K562 (cell line): ENCODE results near the gene APIP. TPM values are rescaled to one million over a fixed set of nuclear protein-coding genes. Genes with fewer than 3 reads are reported as not detected.

Source experiments
- ATAC-seq: fragments of 200-7000 bp; cut with Tn5 transposase; 3 replicates; pipeline ENCODE4 v1.9.1; 2020; ENCODE audit warnings: moderate library complexity
- Bru-seq: library from RNA; stranded (reverse); fragments of 400-500 nt; gene quantifications from one replicate; lab custom pipeline; 2021; lab: Mats Ljungman, UMichigan
- BruChase-seq, 2 experiments: library from RNA; stranded (reverse); fragments of 400-500 nt; gene quantifications; one replicate each; lab custom pipeline; 2021; lab: Mats Ljungman, UMichigan
- BruUV-seq: library from RNA; stranded (reverse); fragments of 400-500 nt; replicated peaks from 2 replicates; lab custom pipeline; 2021; lab: Mats Ljungman, UMichigan
- CTCF ChIA-PET: fragments of 300-600 bp; formaldehyde crosslinking; extraction: SDS; loops from one replicate; lab custom pipeline; 2021; ENCODE audit warnings: low intra/inter-chr PET ratio; lab: Yijun Ruan, JAX
- POLR2A ChIA-PET: fragments of 300-600, 350-650 bp; sonication (Branson Sonifier 250); formaldehyde crosslinking; extraction: SDS; loops from one replicate; lab custom pipeline; 2021; ENCODE audit warnings: antibody characterized with exemption, inconsistent platforms; lab: Yijun Ruan, JAX
- DNase-seq, 4 experiments: peaks; one replicate each; pipeline versions ENCODE4 v3.0.0 to v3.0.0-alpha.2; 2011 to 2018; ENCODE audit warnings: low spot score in 3 of 4, mixed read lengths in 3 of 4; ENCODE audit errors: extremely low read depth in 1 of 4
- FAIRE-seq: peaks from 2 replicates; lab custom pipeline; 2011; peaks lifted over from hg19 to GRCh38; lab: Jason Lieb, UNC
- H2AFZ ChIP-seq: 2 replicates; pipeline ENCODE4 v1.6.0; 2011; ENCODE audit warnings: low read depth, low read length, control low read depth, inconsistent platforms
- H3K27ac ChIP-seq: fragments of 200-600 bp; 3 replicates; pipeline ENCODE4 v1.8.0; 2011; ENCODE audit warnings: low read depth, mild to moderate bottlenecking, control low read depth, inconsistent platforms, low read length, moderate library complexity, mixed read lengths; ENCODE audit errors: extremely low read depth
- H3K27me3 ChIP-seq, 2 experiments: fragments of 300-600 bp in 1 of 2; 2 replicates in 1 of 2; 3 replicates in 1 of 2; pipeline versions ENCODE4 v1.6.0 to v1.8.0; 2011; ENCODE audit warnings: inconsistent platforms in 2 of 2, low read length in 2 of 2, mild to moderate bottlenecking in 1 of 2, mixed read lengths in 1 of 2, moderate library complexity in 1 of 2; ENCODE audit not compliant: control insufficient read depth in 2 of 2, insufficient read depth in 2 of 2
- H3K36me3 ChIP-seq: fragments of 300-600 bp; 3 replicates; pipeline ENCODE4 v1.8.0; 2011; ENCODE audit warnings: mild to moderate bottlenecking, low read length, inconsistent platforms; ENCODE audit not compliant: control insufficient read depth, insufficient read depth
- H3K4me1 ChIP-seq, 2 experiments: fragments of 200-600 bp in 1 of 2; replicated peaks in 1 of 2; 2 replicates in 1 of 2; 3 replicates in 1 of 2; pipeline versions ENCODE4 v1.5.1 to v1.8.0; 2011; ENCODE audit warnings: inconsistent platforms in 2 of 2, low read length in 2 of 2, mild to moderate bottlenecking in 1 of 2, mixed read lengths in 1 of 2, moderate library complexity in 1 of 2; ENCODE audit not compliant: control insufficient read depth in 2 of 2, insufficient read depth in 2 of 2
- H3K4me2 ChIP-seq: 2 replicates; pipeline ENCODE4 v1.6.1; 2011; ENCODE audit warnings: low read length, control low read depth, inconsistent platforms, mixed read lengths; ENCODE audit not compliant: insufficient read depth
- H3K4me3 ChIP-seq: fragments of 200-600 bp; sonication (generic), shearing (Covaris generic); 2 replicates; pipeline ENCODE4 v1.5.1; 2016; ENCODE audit warnings: control low read depth, inconsistent platforms
- H3K79me2 ChIP-seq: fragments of 200-600 bp; 3 replicates; pipeline ENCODE4 v1.8.0; 2011; ENCODE audit warnings: low read length, inconsistent platforms; ENCODE audit not compliant: control insufficient read depth, insufficient read depth
- H3K9ac ChIP-seq, 2 experiments: 2 replicates each; pipeline versions ENCODE4 v1.6.0 to v1.6.1; 2011; ENCODE audit warnings: low read depth in 2 of 2, low read length in 2 of 2, control low read depth in 1 of 2, inconsistent platforms in 1 of 2, mild to moderate bottlenecking in 1 of 2, mixed read lengths in 1 of 2; ENCODE audit not compliant: insufficient read depth in 1 of 2
- H3K9me1 ChIP-seq: one replicate; pipeline ENCODE4 v1.6.0; 2011; ENCODE audit warnings: inconsistent platforms, mild to moderate bottlenecking, low read length, moderate library complexity; ENCODE audit not compliant: control insufficient read depth, insufficient read depth
- H3K9me3 ChIP-seq: replicated peaks from 2 replicates; pipeline ENCODE4 v1.5.1; 2011; ENCODE audit warnings: low read depth, low read length, inconsistent platforms; ENCODE audit not compliant: control insufficient read depth, insufficient read depth
- H4K20me1 ChIP-seq: replicated peaks from 2 replicates; pipeline ENCODE4 v1.6.1; 2011; ENCODE audit warnings: low read length, inconsistent platforms, mixed read lengths; ENCODE audit not compliant: control insufficient read depth, insufficient read depth
- FOSL1 ChIP-seq: fragments of 200-800 bp; sonication (Bioruptor generic); conservative IDR thresholded peaks from 2 replicates; pipeline ENCODE4 v1.6.1; 2016; ENCODE audit warnings: missing genetic modification characterization, missing compliant biosample characterization
- GTF2A2 ChIP-seq: IDR thresholded peaks from 2 replicates; pipeline ENCODE4 v1.6.1; 2016; ENCODE audit warnings: mild to moderate bottlenecking, missing genetic modification characterization, missing compliant biosample characterization
- HNRNPK ChIP-seq: fragments of 200-400 bp; formaldehyde crosslinking; IDR thresholded peaks from one replicate; pipeline ENCODE4 v1.6.1; 2018; ENCODE audit warnings: mild to moderate bottlenecking, low read depth, low read length; ENCODE audit not compliant: poor library complexity, severe bottlenecking
- L3MBTL2 ChIP-seq: fragments of 450-650 bp; IDR thresholded peaks from 2 replicates; pipeline ENCODE4 v1.6.1; 2016; ENCODE audit warnings: mild to moderate bottlenecking, moderate library complexity
- NFYB ChIP-seq: IDR thresholded peaks from 2 replicates; pipeline ENCODE4 v1.6.1; 2011; ENCODE audit warnings: mild to moderate bottlenecking, moderate library complexity; ENCODE audit not compliant: insufficient read length; ENCODE audit errors: extremely low read depth
- RFX5 ChIP-seq: IDR thresholded peaks from 2 replicates; pipeline ENCODE4 v1.6.1; 2011; ENCODE audit warnings: low read depth, mild to moderate bottlenecking, improper control_type of control experiment, low read length
- RFX7 ChIP-seq: fragments of 250-450 bp; sonication (Bioruptor Pico); IDR thresholded peaks from 2 replicates; pipeline ENCODE4 v1.5.1; 2021; ENCODE audit warnings: mild to moderate bottlenecking
- SMAD4 ChIP-seq: fragments of 250-450 bp; sonication (Bioruptor Pico); conservative IDR thresholded peaks from 2 replicates; pipeline ENCODE4 v1.8.0; 2021; ENCODE audit warnings: inconsistent platforms, mild to moderate bottlenecking, moderate library complexity
- SP1 ChIP-seq: sonication (generic); formaldehyde crosslinking; IDR thresholded peaks from 2 replicates; pipeline ENCODE4 v1.8.1; 2022; ENCODE audit warnings: mild to moderate bottlenecking, missing genetic modification reagents
- SRF ChIP-seq, 2 experiments: fragments of 250-450, 450-650 bp in 1 of 2; sonication (Bioruptor Pico) in 1 of 2; sonication (generic) in 1 of 2; formaldehyde crosslinking; IDR thresholded peaks; 2 replicates each; pipeline versions ENCODE4 v1.5.0 to v1.5.1; 2020 to 2022; ENCODE audit warnings: mild to moderate bottlenecking in 1 of 2, missing genetic modification reagents in 1 of 2
- ZNF586 ChIP-seq: fragments of 450-650 bp; formaldehyde crosslinking; conservative IDR thresholded peaks from 2 replicates; pipeline ENCODE4 v1.4.0; 2020; ENCODE audit warnings: mild to moderate bottlenecking, moderate library complexity
- WGBS: fragments of 100-300 bp; shearing (Covaris generic); methylation state at CpG from one replicate; pipeline ENCODE4 v1.1.6; 2016; ENCODE audit warnings: low coverage, mixed read lengths; ENCODE audit not compliant: insufficient coverage; ENCODE audit errors: missing lambda C conversion rate; 5-methylcytosine and 5-hydroxymethylcytosine counted together
- in situ Hi-C: fragments of 300-500 bp; cut with MboI; formaldehyde crosslinking; loops from 4 replicates; pipeline ENCODE4 v1.15.0; 2018; ENCODE audit warnings: inconsistent platforms, mixed read lengths
- intact Hi-C: fragments of 100-400 bp; cut with micrococcal nuclease; formaldehyde crosslinking; loops from 2 replicates; pipeline ENCODE4 v1.14.2; 2022
- long read RNA-seq, 3 experiments: library from polyadenylated mRNA in 2 of 3; library from RNA in 1 of 3; unstranded in 2 of 3; stranded (forward) in 1 of 3; transcript quantifications; one replicate each; pipeline ENCODE4 v2.0.0, GENCODE V29; 2019 to 2022
- polyA minus RNA-seq, 3 experiments: library from RNA; depleted of rRNA, polyadenylated mRNA; stranded (reverse); fragments of >200 nt; gene quantifications; 2 replicates each; pipeline ENCODE4 v1.2.3, GENCODE V29; 2011
- polyA plus RNA-seq, 8 experiments: library from polyadenylated mRNA; depleted of rRNA in 4 of 8; stranded (reverse) in 5 of 8; unstranded in 3 of 8; fragments of >200 nt; fragmentation: Nextera tagmentation in 2 of 8; fragmentation: Illumina TruSeq in 1 of 8; extraction: Ambion mirVana in 2 of 8; extraction: Trizol in 1 of 8; gene quantifications; 2 replicates each; pipeline versions ENCODE4 v1.2.1 to v1.2.3, GENCODE V29; 2011 to 2014; ENCODE audit warnings: inconsistent platforms in 1 of 8, missing spikeins in 1 of 8
- total RNA-seq, 7 experiments: library from RNA; depleted of rRNA in 6 of 7; stranded (reverse); fragments of >200 nt in 6 of 7; fragmentation: Illumina TruSeq in 2 of 7; extraction: Trizol in 2 of 7; gene quantifications; 2 replicates each; pipeline versions ENCODE4 v1.2.1 to v1.2.3, GENCODE V29; 2011 to 2021; ENCODE audit warnings: low replicate concordance in 1 of 7
- TF ChIP-seq, protein P1 (sequence below), 2 experiments: IDR thresholded peaks; 2 replicates each; pipeline ENCODE4 v1.6.1; 2012; ENCODE audit warnings: improper control_type of control experiment in 2 of 2, low read depth in 2 of 2, low read length in 2 of 2, borderline replicate concordance in 1 of 2

The APIP gene, protein sequence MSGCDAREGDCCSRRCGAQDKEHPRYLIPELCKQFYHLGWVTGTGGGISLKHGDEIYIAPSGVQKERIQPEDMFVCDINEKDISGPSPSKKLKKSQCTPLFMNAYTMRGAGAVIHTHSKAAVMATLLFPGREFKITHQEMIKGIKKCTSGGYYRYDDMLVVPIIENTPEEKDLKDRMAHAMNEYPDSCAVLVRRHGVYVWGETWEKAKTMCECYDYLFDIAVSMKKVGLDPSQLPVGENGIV
- 4.8 and 13.9 TPM in 2 replicates for total RNA-seq (2011; cell fraction: chromatin; rRNA removed; ENCODE audit: low replicate concordance)
- total RNA-seq (2011; cell fraction: nucleolus; rRNA removed) = 3.8 and 5.9 TPM in 2 replicates
- total RNA-seq (2011; cell fraction: nucleoplasm; rRNA removed) = 8.6 and 9.2 TPM in 2 replicates
- total RNA-seq (2014; rRNA removed) (49.8 and 63.7 TPM in 2 replicates), total RNA-seq (2014; rRNA removed; fragmentation: Illumina TruSeq; extraction: Trizol) (91.4 and 96.8 TPM in 2 replicates), total RNA-seq (2015; rRNA removed; fragmentation: Illumina TruSeq; extraction: Trizol) (79.7 and 92.2 TPM in 2 replicates), total RNA-seq (2021) (63.8 and 67.4 TPM in 2 replicates), polyA plus RNA-seq (2011; rRNA removed) (49.5 and 65.7 TPM in 2 replicates), polyA plus RNA-seq (2014; fragmentation: Illumina TruSeq; extraction: Trizol) (66.0 and 76.7 TPM in 2 replicates), polyA plus RNA-seq (2014; fragmentation: Nextera tagmentation; extraction: Ambion mirVana) (100 to 1,000 TPM; 100 to 110 TPM), polyA plus RNA-seq (2014; rRNA removed) (80.3 and 82.8 TPM in 2 replicates), polyA minus RNA-seq (2011; rRNA and poly(A)+ RNA removed) (32.2 and 38.1 TPM in 2 replicates), Bru-seq, nascent RNA (percentile 86 among the genes with signal in this experiment), BruChase-seq, experiment 1, labeled RNA remaining after a 2-hour chase (percentile 93 among the genes with signal in this experiment), BruChase-seq, experiment 2, labeled RNA remaining after a 6-hour chase (percentile 94 among the genes with signal in this experiment)
- polyA plus RNA-seq (2011; cell fraction: cytosol; rRNA removed) = 15.0 and 31.1 TPM in 2 replicates
- polyA plus RNA-seq (2011; cell fraction: nucleus; rRNA removed) = 15.0 and 26.2 TPM in 2 replicates
- polyA plus RNA-seq (2012) = 53.1 and 71.4 TPM in 2 replicates
- 21.0 and 22.5 TPM in 2 replicates for polyA minus RNA-seq (2011; cell fraction: cytosol; rRNA and poly(A)+ RNA removed)
- polyA minus RNA-seq (2011; cell fraction: nucleus; rRNA and poly(A)+ RNA removed) = 4.8 and 8.4 TPM in 2 replicates
- long read RNA-seq, experiment 1, transcript APIP-201 (7 exons, 1,366 nt) = major isoform, 117 of 143 reads
- long read RNA-seq, experiment 1, partial matches to known transcripts = 16 of 143 reads
- long read RNA-seq, experiment 1, other reads (novel, unspliced or antisense) = 10 of 143 reads
- long read RNA-seq, experiment 2, transcript APIP-201 (7 exons, 1,366 nt) = major isoform, 32 of 49 reads
- long read RNA-seq, experiment 2, partial matches to known transcripts = 2 of 49 reads
- long read RNA-seq, experiment 2, other reads (novel, unspliced or antisense) = 15 of 49 reads
- long read RNA-seq, experiment 3, transcript APIP-201 (7 exons, 1,366 nt) = major isoform, 46 of 80 reads
- long read RNA-seq, experiment 3, partial matches to known transcripts = 30 of 80 reads
- long read RNA-seq, experiment 3, other reads (novel, unspliced or antisense) = 4 of 80 reads

GRCh38 chr11:34916015-34916842 lies at the start of gene APIP, which contains the start of gene PDHX:
Gene APIP (minus strand): TSS chr11:34916379. CDS start chr11:34916284, 95 bp downstream.
Gene PDHX (plus strand): TSS chr11:34916618. CDS start chr11:34916656, 38 bp downstream.
- WGBS = under 1% methylated on average over 58 of the region's 79 CpGs
- no peak; the same call in 1 of the 2 replicates for TF ChIP-seq FOSL1 (tag)
- peak; percentile 88 for TF ChIP-seq SP1 (CRISPR knock-in tag)
- no peak for TF ChIP-seq HNRNPK
- TF ChIP-seq L3MBTL2 = peak; percentile 72
- TF ChIP-seq, protein P1, sequence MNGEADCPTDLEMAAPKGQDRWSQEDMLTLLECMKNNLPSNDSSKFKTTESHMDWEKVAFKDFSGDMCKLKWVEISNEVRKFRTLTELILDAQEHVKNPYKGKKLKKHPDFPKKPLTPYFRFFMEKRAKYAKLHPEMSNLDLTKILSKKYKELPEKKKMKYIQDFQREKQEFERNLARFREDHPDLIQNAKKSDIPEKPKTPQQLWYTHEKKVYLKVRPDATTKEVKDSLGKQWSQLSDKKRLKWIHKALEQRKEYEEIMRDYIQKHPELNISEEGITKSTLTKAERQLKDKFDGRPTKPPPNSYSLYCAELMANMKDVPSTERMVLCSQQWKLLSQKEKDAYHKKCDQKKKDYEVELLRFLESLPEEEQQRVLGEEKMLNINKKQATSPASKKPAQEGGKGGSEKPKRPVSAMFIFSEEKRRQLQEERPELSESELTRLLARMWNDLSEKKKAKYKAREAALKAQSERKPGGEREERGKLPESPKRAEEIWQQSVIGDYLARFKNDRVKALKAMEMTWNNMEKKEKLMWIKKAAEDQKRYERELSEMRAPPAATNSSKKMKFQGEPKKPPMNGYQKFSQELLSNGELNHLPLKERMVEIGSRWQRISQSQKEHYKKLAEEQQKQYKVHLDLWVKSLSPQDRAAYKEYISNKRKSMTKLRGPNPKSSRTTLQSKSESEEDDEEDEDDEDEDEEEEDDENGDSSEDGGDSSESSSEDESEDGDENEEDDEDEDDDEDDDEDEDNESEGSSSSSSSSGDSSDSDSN (IDR thresholded peaks at IDR 0.05; ENCODE audit: borderline replicate concordance in 1 of 2, low read depth in 2 of 2, low read length in 2 of 2) = peak; percentile 62 to 65; a peak in 2 of 4 replicates
- TF ChIP-seq SMAD4 (CRISPR knock-in tag) = peak; percentile 33
- TF ChIP-seq SRF (CRISPR knock-in tag; IDR thresholded peaks at IDR 0.05) = peak; percentile 16 to 47; a peak in 2 of 4 replicates
- no peak for TF ChIP-seq ZNF586 (CRISPR knock-in tag)
- no peak for TF ChIP-seq RFX7 (CRISPR knock-in tag)
- TF ChIP-seq RFX5 = no peak
- no peak for TF ChIP-seq NFYB
- TF ChIP-seq GTF2A2 = 0 out of 2 replicates have a peak, but pooled peaks have one; percentile 14

More at GRCh38 chr11:34916015-34916842, at the start of gene APIP, which contains the start of gene PDHX:
- H2AFZ ChIP-seq = peak within 1 kb of the TSS; percentile 97
- ATAC-seq (peak; percentile 94), FAIRE-seq (peak; percentile 83), DNase-seq (peak; percentile 98 to 99 (median 98))
- H3K9me1 ChIP-seq = no peaks in the 10 kb centered on the region
- ChIA-PET POLR2A (interaction anchor here (0.5 to 1.3 kb wide), 5 partner anchors 9 to 403 kb away, joined by 3 to 5 read pairs (median 4); partner anchors contain the start of gene ELF5), CTCF (no interaction called here)
- peaks cover 5 to 9% of the 10 kb centered on the region in 2 experiments; a peak in 2 of 5 replicates for H3K4me1 ChIP-seq
- BruUV-seq = no TSS peak
- H3K27me3 ChIP-seq = no peaks in the 10 kb centered on the region
- peak within 1 kb of the TSS; percentile 94 for H3K27ac ChIP-seq
- peaks cover 39% of the 10 kb centered on the region for H3K36me3 ChIP-seq
- in situ Hi-C loops = no loop called here
- peaks cover 83% of the 10 kb centered on the region for H3K79me2 ChIP-seq
- H3K4me3 ChIP-seq = peak within 1 kb of the TSS; percentile 90
- peak within 1 kb of the TSS; percentile 96 for H3K4me2 ChIP-seq
- peak within 1 kb of the TSS; percentile 94 to 100 for H3K9ac ChIP-seq
- intact Hi-C loops = no loop called here
- H4K20me1 ChIP-seq = no peaks in the 10 kb centered on the region
- H3K9me3 ChIP-seq = peaks cover 3% of the 10 kb centered on the region; the same call in 1 of the 2 replicates
